Raji (cell line): ENCODE results near the gene TIA1.

ENCODE experiments used
- POLR2A ChIP-seq: IDR thresholded peaks from 2 replicates; pipeline ENCODE4 v1.6.1; 2011; ENCODE audit warnings: low read depth, low read length, control low read depth; ENCODE audit not compliant: insufficient read depth

Gene TIA1

GRCh38 chr2:70248181-70248847 lies at the start of gene TIA1:
TSS of gene TIA1 (minus strand) at chr2:70248628. CDS start at chr2:70248430, 198 bp downstream.
- peak; percentile 81 for TF ChIP-seq POLR2A

- no peak for TF ChIP-seq POLR2A
Measured at GRCh38 chr2:70283500-70284191, 35.2 kb upstream of the TIA1 start.

- TF ChIP-seq POLR2A: no peak
Measured at GRCh38 chr2:70282439-70282838, 34.0 kb upstream of the TIA1 start.

- no peak for TF ChIP-seq POLR2A
Measured at GRCh38 chr2:70280242-70280798, 31.9 kb upstream of the TIA1 start.

DNA sequence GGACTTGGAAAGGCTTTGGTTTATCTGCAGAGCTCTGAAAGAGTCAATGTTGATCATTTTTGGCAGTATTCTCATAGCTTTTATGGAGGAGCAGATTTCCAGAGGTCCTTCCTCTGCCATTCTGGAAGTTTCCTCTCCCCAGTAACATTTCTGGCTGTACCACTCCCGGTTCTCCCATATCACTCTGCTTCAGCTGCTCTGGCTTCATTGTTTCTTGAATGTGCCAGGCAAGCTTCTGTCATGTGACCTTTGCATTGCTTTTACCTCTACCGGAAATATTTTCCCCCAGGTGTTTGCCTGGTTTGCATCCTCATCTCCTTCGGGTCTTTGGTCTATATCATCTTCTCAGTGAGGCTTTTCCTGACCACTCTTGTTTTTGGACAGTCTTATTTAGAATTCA lies 21.9 kb upstream of the TIA1 start:
- no peak for TF ChIP-seq POLR2A

DNA sequence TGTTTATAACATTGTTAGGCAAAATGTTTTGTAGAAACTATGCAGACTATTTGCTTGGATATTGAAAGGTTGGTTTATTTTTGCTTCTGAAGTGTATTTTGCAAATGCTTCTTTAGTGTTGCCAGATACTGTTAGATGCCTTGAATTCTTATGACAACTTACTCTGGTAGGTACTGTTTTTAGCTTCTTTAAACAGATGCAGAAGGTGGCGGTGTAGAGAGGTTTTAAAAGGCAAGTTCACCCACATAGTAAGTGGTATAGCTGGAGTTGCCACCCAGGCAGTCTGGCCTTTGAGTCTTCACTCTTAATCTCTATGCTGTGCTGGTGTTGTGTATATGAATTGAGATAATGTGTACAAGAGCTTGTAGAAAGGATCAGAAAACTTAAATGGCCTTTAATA lies 13.1 kb upstream of the TIA1 start:
- TF ChIP-seq POLR2A: no peak

DNA sequence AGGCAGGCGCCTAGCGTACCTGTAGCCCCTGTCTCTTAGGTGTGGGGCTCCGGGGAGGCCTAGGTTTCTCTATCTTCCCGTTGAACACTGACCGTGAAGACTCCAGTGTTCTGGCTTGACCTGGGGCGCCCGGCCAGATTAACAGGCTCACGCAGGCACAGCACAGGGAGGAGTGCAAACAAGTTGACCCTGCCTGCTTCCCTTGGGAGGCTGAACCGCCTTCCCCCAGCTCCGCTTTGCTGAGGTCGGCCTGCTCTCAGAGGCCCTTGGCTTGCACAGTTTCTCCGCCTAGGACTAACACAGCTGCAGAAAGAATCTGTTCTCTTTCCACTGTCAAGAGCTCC lies 10.1 kb upstream of the TIA1 start:
- TF ChIP-seq POLR2A: no peak

GRCh38 chr2:70255637-70256314 lies 7.3 kb upstream of the TIA1 start:
- no peak for TF ChIP-seq POLR2A

- TF ChIP-seq POLR2A: no peak
Measured at GRCh38 chr2:70250434-70250833, 2.0 kb upstream of the TIA1 start.

DNA sequence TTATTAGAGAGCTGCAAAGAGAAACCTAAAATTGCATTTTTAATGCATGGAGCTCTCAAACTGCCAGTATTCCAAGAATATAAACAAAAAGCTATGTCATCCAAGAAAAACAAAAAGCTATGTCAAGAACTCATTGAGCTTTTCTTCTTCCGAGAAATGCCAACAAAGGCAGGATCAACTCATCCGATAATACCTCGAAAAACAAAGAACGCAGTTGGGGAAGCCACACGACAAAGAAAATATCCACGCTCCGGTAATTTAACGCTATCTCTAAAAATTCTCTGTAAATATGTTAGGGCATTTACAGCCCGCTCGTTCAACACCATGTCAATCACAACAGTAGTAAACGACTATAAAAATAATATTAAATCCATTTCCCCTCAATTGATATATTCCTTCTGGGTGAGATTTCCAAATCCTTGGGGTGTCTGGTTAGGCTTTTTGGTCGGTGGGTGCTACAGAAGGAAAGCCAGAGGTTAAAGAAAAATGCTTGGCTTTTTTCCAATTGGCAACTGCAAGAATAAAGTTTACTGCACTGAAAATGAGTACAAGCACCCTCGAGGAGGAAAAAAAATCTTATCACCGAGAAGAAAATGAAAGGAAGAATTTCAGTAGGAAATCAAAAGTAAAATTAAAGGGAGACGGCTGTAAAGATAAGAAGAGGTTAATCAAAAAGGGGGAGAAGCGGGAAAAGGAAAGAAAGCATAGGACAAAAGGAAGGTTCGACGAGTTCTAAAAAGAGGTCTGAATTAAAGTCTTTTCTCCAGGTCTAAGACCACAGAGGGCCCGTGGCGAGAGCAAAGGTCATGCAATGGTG lies 856 bp downstream of the TIA1 start:
- no peak for TF ChIP-seq POLR2A

DNA sequence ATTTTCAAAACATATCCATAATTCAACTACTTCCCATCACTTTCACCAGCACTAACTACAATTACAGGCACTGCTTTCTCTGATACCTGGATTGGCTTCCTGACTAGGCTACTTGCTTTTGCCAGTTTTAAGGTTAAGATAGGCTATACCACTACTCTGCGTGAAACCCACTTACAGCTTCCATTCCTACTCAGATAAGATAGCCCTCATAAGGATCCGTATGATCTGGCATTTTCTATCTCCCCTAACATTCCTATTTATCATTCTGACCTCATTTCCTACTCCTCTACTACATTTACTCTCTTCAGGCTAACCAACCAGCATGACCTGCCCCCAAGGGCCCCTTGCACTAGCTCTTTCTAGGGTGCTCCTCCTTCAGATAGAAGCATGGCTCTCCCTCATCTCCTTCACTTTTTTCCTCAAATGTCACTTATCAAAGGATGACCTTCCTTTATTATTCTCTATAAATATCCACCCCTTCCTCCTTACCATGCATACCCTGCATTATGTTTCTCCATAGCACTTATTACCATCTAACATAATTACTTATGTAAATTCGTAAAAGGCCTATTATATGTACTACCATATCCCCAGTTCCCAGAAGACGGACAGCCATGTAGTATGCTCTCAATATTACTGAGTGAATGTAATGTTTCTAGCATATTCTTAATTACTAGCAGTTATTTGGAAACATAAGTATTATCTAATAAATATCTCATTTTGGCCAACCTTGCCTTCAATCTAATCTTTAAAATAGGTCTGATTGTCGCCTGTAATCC lies 4.4 kb downstream of the TIA1 start:
- no peak for TF ChIP-seq POLR2A

GRCh38 chr2:70242552-70242951 lies 5.9 kb downstream of the TIA1 start:
- TF ChIP-seq POLR2A: no peak

DNA sequence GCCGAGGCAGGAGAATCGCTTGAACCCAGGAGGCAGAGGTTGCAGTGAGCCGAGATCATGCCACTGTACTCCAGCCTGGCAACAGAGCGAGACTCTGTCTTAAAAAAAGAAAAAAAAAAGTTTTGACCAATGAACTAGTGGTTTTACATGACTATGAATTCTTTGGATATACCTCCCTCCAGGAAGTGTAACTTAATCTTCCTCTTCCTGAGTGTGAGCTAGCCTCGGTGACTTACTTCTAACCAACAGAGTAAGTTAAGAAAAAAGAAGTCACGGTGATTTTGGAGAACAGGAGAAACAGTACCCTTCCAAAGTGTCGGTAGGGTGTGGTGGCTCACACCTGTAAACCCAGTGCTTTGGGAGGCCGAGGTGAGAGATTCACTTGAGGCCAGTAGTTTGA lies 7.1 kb downstream of the TIA1 start:
- no peak for TF ChIP-seq POLR2A

DNA sequence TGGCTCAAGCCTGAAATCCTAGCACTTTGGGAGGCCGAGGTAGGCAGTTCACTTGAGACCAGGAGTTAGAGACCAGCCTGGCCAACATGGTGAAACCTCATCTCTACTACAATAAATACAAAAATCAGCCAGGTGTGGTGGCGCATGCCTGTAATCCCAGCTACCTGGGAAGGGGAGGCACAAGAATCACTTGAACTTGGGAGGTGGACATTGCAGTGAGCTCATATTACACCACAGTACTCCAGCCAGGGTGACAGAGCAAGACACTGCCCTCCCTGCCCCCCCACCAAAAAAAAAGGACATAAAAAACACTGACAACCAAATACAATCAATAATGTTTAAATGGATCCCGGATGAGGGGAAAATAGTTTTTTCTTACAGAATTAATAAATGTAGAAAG lies 7.8 kb downstream of the TIA1 start:
- no peak for TF ChIP-seq POLR2A
